Sciatic nerve (tissue), 2 donors: ENCODE results near the gene TOP1. TPM values are rescaled to one million over a fixed set of nuclear protein-coding genes. Genes with fewer than 3 reads are reported as not detected.

Experiments
- ATAC-seq: fragments of 200-7000 bp; cut with Tn5 transposase; one replicate; pipeline ENCODE4 v1.9.1; 2020; ENCODE audit warnings: mild to moderate bottlenecking, moderate library complexity
- DNase-seq: peaks from one replicate; pipeline ENCODE4 v3.0.0-alpha.2; 2020; ENCODE audit warnings: low spot score
- intact Hi-C: fragments of 100-400 bp; cut with DNase I; formaldehyde crosslinking; loops from one replicate; pipeline ENCODE4 v1.14.2; 2022
- total RNA-seq: library from RNA; stranded (reverse); fragmentation: NEBNext Ultra II Directional; extraction: Animal tissue kit (Norgen Biotek cat#: 25700); gene quantifications from one replicate; pipeline ENCODE4 v1.2.1, GENCODE V29; 2021
- donor health status: DM: no; HTN: no; CAD: no.
- donor health status: DM: no; HTN: no; CAD: no.

TOP1 gene
- total RNA-seq, 1 donor from 2014 or later, result 34.7 TPM

DNA sequence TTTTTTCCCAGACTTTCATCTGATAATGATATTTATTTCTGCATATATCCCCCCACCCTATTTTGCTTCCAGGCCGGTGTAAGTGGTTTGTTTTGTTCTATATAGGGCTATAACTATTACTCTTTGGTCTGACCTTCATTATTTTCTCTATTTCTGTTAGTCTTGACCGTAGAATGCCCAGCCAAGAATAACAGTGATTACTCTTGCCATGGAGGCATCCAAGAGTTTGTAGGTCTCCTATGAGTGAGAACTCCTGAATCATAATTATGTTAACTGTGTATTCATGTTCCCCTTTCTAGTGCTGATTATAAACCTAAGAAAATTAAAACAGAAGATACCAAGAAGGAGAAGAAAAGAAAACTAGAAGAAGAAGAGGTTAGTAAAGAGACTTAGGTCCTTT, 52.2 kb downstream of the TOP1 start:
- ATAC-seq (no peak), DNase-seq (no peak)
- intact Hi-C loops, result no loop called here

DNA sequence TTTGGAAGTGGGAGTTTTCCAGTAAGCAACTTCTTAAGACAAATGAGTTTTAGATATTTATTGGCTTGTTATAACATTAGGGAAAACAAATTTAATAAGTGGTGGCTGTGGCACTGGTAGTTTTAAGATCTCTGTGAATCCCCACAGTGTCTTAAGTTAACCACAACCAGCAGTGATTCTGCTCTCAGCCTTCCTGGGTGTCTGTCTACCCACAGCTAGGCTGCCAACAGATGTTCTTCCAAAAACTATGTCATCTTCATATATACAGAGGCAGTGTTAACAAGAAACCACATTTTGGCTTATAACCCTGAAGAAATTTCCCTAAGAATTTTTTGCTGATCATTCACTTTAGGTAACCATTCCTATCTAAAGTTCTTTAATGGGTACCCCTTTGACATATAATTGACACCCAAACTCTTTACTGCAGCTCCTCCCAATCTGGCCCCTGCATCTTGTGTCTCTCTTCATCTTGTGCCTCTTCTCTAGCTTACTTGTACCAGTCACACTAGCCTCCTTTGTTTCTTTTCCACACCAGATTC, 52.7 kb downstream of the TOP1 start:
- intact Hi-C loops, result no loop called here
- no peak for ATAC-seq
- no peak for DNase-seq

DNA sequence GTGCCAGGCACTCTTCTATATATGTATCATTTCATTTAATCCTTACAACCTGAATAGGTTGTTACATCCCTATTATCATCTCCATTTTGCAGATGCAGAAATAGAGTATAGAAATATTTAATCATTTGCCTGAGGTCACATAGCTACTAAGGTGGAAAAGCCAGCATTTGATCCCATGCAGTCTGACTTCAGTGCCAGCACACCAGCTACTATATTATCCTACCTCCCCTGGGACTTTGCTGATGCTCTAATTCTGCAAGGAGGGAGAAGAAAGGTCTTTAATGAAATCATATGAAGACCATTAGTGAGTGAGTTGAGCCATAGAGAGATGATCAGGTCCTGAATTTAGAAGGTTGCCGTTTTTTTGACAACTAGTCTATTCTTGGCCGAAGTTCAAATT, 53.7 kb downstream of the TOP1 start:
- DNase-seq (no peak), ATAC-seq (no peak)
- intact Hi-C loops, result no loop called here

- no peak for ATAC-seq
- intact Hi-C loops, result no loop called here
- no peak for DNase-seq
These were observed 57.0 kb downstream of the TOP1 start for GRCh38 chr20:41085606-41086005.

DNA sequence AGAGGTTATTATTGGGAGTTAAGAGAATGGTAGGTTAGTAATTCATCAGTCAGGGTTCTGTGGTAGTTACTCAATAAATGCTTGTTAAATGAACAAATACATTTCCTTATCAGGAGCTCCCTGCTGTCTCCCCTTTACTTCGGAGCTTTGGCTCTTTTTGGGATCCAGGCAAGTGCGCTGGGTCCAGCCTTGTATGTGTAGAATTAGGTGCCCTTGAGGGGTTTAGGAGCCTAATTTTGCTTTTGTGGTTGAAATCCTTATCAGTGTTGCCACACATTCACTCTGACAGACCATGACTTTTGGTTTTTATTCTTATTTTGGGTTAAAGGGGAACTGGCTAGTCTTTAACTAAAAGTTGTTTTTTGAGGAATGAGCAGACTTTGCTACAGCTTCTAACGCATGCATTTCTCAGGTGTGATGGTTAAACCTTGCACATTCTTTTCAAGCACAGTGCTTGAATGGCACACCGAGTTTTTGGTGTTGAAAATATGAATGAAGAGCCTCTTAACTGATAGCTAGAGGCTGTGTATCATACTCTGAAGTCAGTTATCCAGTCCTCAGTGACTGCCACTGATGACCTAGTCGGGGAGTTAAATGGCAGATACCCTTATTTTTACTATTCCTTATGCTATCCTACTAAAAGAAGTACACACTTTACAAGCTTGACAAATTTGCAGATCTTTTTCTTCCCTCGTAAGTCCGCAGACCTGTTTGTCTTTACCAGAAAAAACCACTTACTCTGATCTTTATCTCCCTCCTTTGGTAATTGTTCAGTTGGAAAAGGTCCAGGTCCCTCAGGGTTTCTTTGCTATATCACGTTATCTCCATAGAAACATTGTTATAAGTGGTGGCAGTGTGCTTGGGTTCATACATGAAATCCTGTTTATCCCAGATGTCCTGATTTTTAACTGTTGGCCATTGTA, 58.0 kb downstream of the TOP1 start:
- intact Hi-C loops, result no loop called here
- DNase-seq, result no peak
- ATAC-seq, result no peak

DNA sequence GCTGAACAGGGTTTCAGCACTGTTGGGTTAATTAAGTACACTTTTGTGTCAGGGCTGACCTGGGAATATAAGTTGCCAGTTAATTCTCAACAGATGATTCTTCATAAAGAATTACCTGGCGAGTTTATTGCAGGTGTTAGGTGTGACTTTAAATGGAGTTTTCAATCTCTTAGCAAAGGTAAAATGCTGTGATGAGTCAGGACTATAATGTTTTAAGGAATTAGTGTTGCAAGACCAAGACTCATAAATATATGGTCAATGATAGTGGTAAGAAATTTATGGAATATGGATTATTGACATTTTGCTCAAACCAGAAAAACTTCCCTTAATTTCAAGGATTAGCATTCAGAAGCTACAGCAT, 58.7 kb downstream of the TOP1 start:
- intact Hi-C loops, result no loop called here
- no peak for DNase-seq
- ATAC-seq, result no peak

DNA sequence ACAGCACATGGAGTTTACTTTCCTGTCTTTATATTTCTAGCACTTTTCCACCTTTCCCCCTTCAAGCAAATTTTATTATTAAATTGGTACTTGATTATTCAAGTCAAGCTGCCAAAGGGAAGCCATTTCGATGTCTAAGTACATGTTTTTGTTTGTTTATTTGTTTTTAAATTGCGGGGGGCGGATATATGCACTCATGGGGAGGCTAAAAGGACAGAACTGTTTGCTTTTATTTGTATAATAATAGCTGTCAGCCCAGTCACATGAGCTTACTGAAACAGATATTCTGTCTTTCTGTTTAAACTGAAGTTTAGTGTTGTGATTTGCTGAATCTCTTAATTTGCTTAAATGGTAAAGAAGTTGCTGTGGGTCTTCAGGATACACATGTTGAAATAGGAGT, 59.2 kb downstream of the TOP1 start:
- intact Hi-C loops, result no loop called here
- DNase-seq (no peak), ATAC-seq (no peak)

DNA sequence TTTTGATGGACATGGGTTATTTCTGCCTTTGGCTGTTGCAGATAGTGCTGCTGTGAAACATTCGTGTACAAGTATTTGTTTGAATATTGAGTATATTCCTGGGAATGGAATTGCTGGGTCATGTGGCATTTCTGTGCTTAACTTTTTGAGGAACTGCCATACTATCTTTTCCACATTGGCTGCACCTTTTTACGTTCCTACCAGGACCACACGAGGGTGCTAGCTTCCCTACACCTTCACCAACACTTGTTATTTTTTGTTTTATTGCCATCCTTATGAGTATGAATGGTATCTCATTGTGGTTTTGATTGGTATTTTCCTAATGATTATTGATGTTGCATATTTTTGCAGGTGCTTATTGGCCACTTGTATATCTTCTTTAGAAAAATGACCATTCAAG, 60.9 kb downstream of the TOP1 start:
- no peak for DNase-seq
- intact Hi-C loops, result no loop called here
- ATAC-seq, result no peak

GRCh38 chr20:41091927-41092326, 63.3 kb downstream of the TOP1 start:
- intact Hi-C loops, result no loop called here
- no peak for ATAC-seq

DNA sequence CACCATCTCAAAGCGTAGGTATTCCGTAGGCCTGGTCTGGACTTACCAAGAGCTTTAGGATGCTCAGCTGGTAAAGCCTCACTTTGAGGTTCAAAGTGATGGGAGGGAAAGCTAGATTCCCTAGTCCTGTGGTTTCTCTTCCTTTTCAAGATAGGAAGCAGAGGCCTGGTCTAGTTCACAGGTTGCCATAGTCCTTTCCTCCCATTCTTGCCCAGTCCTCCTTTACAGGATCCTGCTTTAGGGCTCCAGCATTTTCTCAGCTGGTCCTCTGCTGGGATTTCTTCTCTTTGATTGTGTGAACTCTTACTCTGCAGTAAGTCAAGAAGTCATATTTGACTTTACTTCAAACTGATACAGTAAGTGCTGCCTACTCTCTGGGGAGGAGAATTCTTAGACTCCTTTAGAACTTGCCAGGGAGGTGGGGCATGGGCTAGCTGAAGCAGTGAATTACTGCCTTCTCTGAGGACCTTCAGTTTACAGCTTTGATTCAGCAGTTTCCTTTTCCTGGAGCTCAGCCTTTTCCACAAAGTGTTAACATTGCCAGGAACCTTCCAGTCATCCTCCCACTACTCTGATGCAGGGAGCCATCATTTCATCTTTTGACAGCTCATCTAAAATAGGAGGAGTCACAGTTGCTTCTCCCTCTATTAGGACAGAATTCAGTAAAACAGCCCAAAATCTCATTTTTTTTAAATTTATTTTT, 65.9 kb downstream of the TOP1 start:
- intact Hi-C loops, result loop anchor here (5.0 kb wide), 2 partner anchors 102 to 127 kb away; no protein-coding TSS in a partner anchor
- no peak for DNase-seq
- ATAC-seq, result peak; percentile 50

More at GRCh38 chr20:41091927-41092326, 63.3 kb downstream of the TOP1 start:
- DNase-seq, result no peak

DNA sequence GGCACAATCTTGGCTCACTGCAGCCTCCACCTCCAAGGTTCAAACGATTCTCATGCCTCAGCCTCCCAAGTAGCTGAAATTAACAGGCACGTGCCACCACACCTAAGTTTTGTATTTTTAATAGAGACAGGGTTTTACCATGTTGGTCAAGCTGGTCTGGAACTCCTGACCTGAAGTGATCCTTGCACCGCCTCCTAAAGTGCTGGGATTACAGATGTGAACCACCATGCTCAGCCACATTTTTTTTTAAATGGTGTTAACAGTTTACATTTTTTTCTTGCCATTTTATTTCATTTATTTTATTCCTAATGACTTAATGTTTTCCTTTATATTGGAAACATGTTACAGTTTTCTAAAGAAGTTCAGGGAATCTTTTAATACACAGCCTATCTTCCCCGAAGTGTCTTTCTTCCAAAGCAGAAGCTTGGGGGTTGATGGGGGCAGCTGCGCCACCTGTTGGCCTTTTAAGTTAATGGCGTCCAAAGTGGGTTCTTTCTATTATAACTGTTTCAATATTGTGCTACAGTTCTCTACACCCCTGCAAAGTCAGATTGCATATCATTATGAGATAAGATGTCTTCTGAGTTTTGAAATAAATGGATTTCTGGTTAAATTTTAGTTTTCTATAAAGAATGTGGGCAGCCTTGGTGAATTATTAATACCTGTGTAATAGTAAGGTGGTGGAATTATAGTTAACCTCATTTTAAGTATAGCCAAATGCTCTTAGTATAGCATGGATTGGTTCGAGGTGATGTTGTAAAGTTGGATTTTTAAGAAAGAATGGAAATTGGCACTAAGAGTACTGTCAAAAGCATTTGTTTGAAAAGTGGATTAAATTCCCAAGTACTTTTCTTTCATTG, 66.7 kb downstream of the TOP1 start:
- DNase-seq (peak; percentile 71), ATAC-seq (peak; percentile 73)
- intact Hi-C loops, result loop anchor here (5.0 kb wide), 2 partner anchors 103 to 128 kb away; no protein-coding TSS in a partner anchor

GRCh38 chr20:41098703-41099250, 70.2 kb downstream of the TOP1 start:
- intact Hi-C loops, result loop anchor here (5.0 kb wide), 2 partner anchors 106 to 131 kb away; no protein-coding TSS in a partner anchor
- peak; percentile 75 for ATAC-seq

DNA sequence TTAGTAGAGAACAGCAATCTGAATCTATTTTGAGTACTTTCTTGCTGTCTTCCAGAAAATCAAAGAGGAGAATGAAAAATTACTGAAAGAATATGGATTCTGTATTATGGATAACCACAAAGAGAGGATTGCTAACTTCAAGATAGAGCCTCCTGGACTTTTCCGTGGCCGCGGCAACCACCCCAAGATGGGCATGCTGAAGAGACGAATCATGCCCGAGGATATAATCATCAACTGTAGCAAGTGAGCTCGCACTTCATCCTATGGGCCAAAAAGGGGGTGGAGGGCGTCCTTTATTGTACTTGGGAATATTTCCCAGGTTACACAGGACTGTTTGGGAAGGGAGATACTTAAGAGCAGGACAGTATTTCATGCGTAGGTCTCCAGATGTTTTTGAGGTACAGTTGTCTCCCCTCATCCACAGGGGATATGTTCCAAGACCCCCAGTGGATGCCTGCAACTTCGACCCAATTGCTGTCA, 71.4 kb downstream of the TOP1 start:
- DNase-seq, result no peak
- intact Hi-C loops, result no loop called here
- ATAC-seq, result no peak

More at GRCh38 chr20:41098703-41099250, 70.2 kb downstream of the TOP1 start:
- DNase-seq, result no peak

DNA sequence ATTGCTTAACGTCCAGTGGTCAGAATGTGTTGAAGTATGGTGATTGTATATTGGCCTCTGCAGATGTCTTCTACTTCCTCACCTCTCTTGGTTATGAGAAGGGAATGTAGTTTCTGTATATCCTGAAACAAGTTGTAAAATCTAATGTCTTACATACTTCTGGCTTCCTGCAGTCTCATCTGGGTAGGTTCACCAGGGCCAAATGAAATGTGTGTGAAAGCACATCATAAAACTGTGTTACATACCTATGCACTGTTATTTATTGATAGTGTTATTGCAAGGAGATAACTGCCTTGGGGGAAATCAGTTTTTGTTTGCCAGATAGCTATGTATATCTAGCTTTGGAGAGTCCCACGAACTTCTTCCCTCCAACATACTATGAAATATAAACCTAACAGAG, 73.0 kb downstream of the TOP1 start:
- ATAC-seq, result no peak
- DNase-seq, result no peak
- intact Hi-C loops, result no loop called here

DNA sequence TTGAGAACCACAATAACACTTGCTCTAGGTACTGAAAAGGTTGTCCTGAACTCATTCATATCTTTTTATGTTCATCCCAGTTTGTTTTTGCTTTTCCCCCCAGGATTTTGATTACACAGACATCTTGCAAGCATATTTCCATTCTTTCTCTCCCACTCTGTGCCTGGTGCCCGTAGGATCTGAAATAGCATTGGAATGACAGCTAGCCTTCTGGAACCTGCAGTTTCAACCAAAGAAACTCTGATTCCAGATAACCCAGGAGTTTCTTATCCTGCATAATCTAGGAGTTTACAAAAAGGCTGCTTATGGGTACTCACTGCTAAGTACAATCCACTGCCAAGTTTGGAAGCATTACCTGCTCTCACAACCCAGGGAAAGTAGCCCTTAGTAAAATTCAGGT, 79.9 kb downstream of the TOP1 start:
- intact Hi-C loops, result no loop called here
- DNase-seq (no peak), ATAC-seq (no peak)

DNA sequence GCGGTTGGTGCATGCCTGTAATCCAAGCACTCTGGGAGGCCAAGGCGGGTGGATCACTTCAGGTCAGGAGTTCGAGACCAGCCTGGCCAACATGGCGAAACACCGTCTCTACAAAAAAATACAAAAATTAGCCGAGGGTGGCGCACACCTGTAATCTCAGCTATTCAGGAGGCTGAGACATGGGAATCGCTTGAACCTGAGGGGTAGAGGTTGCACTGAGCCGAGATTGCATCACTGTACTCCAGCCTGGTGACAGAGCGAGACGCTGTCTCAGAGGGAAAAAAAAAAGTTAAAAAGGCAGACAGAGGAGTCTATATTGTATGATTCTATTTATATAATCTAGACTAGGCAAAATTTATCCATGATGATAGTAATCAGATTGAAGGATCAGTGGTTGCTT, 81.4 kb downstream of the TOP1 start:
- intact Hi-C loops, result no loop called here

DNA sequence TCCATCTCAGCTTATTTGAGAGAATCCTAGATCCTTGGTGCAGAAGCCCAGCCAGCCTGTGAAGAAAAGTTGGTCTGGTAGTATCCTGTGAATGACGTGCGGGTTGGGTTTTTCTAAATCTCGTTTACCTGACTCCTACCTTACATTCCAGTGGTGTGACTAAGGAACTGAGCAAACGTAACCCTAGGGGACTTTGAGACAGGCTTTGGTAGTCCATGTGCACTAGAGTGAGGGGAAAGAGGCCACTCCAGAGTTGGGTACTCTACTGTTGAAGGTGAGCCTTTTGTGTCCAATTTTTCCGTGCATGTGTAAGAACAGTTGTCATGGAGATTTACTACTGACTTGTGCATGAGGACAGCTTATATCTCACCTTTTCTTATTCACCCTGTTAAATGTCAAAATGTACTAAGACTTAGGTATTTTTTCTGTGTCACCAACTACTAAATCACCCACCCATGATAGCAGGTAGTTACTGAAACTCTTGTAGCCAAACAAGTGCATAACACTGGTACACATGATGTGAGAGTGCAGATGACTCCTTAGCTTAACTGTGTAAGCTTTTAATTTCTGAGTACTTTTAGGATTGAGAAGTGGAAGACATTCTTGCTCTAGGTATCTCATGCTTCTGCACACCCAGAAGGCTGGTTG, 82.4 kb downstream of the TOP1 start:
- ATAC-seq (no peak), DNase-seq (no peak)
- intact Hi-C loops, result no loop called here

More for the DNA sequence above, 81.4 kb downstream of the TOP1 start:
- ATAC-seq, result no peak
- DNase-seq, result no peak

GRCh38 chr20:41111578-41111951, 82.9 kb downstream of the TOP1 start:
- DNase-seq (no peak), ATAC-seq (no peak)
- intact Hi-C loops, result no loop called here
